Fibroblast of skin of scalp (primary cell): ENCODE data around the gene PLXNA4.
A peak's percentile ranks its signal among the peaks of the same experiment; 100 is the strongest.

ENCODE experiments used
- DNase-seq: peaks from one replicate; pipeline ENCODE4 v3.0.0-alpha.2; 2013

PLXNA4 gene

GRCh38 chr7:132226046-132226956 is 350.0 kb downstream of the PLXNA4 start:
- DNase-seq: peak; percentile 71

DNA sequence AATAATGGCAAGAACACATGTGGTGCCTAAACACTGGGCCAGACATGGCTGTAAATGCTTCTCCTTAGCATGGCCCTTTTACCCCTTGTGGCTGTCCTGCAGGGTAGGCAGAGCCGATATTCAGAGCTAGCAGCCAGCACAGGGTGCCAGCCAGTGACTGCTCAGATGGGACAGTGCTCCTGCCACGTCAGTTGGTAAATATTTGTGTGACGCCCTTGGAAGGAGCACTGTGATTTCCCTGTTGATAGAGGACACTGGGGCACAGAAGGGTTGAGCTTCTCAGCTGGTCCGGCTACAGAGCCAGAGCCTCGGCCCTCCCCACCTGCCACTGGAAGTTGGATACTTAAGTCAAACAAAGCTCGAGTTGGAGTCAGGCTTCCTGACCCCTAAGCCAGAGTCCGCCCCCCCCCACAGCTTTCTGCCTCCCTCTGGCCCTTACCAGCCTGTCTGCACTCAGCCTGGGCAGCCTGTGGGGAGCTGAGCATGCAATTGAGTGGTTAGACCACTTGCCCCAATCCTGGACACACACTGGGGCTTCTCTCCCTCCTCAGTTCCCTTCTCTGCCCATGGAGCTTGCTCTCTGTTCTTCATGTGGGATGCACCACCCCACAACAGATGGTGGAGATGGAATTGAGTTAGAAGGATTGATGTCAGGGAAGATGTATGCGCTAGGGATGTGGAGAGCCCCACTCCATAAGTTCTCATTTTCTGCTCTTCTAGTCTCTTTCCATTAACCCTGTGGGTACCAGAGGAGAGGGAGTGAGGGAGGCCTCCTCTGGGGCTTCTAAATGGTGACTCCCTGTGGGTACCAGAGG is 350.8 kb downstream of the PLXNA4 start:
- no peak for DNase-seq

DNA sequence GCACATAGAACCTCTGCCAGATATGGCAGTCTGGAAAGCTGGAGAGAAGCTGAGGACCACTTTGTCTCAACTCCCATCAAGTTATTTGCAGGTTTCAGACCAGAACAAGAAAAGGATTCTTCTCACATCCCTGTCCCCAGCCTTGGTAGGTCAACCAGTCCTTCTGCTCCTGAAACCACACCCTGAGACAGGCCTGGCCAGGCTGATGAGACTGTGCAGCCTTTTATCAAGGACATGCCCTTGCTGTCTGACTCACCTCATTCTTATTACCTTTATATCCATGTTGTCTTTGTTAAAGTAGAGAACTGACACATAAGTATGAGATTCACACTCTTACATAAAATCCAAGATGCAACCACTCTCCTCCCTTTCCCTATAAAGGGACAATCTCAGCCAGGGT is 354.9 kb downstream of the PLXNA4 start:
- no peak for DNase-seq

- no peak for DNase-seq
Observed at GRCh38 chr7:132220060-132220459, 356.2 kb downstream of the PLXNA4 start.

GRCh38 chr7:132218876-132219275 is 357.4 kb downstream of the PLXNA4 start:
- no peak for DNase-seq

DNA sequence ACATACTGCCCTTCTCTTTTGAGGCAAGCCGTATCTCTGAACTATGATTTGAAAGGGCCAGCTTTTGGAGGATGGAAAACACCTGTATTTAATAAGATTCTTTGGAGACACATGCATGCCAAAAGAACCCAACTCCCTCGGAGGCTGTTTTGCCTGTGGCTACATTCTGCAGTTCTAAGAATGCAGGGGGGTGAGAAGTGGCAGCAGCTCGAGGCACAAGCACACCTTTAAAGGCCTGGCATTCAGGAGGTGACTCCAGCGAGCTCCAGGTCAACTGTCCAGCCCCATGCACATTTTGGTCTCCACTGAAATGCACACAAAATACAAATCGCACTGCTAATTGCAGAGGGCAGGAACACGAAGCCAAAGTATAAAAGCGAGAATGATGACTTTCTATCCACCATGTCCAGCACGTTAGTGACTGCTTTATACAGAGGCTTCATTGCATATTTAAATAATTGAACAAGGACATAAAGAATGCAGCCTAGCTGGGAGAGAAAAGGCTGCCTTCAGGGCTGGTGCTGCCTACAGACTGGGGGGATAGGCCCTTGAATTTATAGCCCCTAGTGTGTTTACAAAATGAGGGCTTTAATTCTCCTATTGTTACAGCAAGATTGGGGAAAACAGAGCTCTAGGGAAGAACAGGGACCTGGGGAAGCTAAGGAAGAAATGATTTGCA is 359.3 kb downstream of the PLXNA4 start:
- no peak for DNase-seq

DNA sequence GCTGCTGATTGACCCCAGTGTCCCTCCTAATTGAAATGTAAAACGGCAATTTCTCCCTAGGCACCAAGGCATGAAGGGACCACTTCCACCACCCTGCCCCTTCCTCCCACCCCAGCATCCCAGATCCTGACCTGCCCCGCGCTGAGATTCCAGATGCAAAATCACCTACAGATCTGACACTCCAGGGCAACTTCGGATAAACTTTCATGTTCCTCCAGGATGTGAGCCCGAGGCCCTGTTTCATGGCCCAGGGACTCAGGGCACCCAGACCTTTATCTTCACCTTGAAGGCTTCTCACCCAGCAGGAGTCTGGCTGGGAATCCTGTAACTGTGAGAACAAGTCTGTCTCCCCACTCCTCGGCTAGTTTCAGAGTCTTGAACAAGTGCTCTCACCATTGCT is 361.8 kb downstream of the PLXNA4 start:
- no peak for DNase-seq

- peak; percentile 11 for DNase-seq
Observed at GRCh38 chr7:132213583-132213982, 362.7 kb downstream of the PLXNA4 start.

- no peak for DNase-seq
Observed at GRCh38 chr7:132211971-132212370, 364.3 kb downstream of the PLXNA4 start.

GRCh38 chr7:132210821-132211220 is 365.4 kb downstream of the PLXNA4 start:
- DNase-seq: no peak

DNA sequence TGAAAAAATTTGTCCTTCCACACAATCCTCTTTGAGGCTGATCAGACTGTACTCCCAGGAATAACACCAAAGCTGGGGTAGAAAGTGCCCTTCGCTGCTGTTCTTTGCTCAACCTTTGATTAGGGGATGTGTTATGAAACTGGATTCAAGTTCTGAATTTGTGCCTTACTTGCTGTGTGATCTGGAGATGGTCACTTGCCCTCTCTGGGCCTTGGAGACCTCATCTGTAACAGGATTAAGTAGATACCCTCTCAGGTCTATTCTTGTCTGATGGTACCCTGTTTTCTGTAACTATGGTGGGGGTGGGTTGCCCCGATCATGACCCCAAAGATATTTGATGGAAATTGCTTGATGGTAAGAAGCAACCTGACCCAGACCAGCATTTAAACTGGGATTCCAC is 368.5 kb downstream of the PLXNA4 start:
- no peak for DNase-seq

DNA sequence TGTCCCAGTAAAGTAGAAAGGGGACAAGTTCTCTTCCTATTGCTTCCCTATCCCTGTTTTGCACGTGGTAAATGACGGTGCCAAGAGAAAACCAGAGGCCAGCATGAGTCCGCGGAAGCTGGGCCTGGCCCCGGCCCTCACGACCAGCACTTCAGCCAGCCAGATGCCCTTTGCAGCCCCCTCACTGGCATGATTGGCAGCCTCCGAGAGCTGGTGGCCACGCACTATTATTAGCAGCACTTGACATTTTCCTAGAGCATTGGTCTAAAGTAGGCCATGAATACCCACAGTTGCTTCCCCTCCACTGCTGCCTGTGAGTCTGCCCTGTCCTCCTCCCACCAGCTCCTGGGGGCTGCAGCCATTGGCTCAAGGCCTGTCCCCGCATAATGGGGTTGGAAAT is 369.1 kb downstream of the PLXNA4 start:
- no peak for DNase-seq

DNA sequence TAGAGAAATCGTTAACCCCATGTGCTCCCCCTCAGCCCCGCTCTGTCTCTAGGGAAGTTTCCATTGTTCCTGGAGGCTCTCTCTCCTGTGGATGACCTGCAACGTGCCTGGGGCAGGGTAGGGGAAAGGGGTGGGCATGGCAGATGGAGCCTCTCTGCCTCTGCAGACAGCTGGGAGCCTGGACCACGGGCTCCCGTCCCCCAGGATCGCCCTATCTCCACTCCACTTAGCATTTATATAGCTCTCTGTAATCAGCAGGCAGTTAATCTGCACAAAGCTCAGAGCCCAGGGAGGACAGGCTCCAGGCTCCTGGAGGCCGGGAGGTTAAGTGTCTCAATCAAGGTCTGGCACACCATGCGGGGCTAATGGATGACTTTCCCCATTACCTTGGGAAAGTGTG is 369.7 kb downstream of the PLXNA4 start:
- no peak for DNase-seq

DNA sequence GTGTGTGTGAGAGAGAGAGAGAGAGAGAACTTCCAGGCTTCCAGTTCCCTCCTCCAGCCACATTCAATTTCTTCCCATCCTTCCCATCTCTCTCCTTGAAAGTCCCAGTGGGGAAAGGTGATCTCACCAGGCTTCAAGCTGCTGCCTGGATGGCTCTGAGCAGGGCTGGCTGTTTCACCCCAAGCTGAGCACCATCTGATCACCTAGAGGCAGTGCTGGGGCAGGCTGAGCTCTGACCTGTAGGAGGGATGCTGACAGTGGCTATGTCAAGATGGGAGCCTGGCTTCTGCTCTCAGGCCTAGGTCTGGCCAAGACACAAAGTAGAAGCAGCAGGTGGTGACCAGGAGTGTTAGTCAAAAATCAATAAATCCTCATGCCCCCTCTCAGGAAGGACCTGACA is 370.8 kb downstream of the PLXNA4 start:
- DNase-seq: no peak

DNA sequence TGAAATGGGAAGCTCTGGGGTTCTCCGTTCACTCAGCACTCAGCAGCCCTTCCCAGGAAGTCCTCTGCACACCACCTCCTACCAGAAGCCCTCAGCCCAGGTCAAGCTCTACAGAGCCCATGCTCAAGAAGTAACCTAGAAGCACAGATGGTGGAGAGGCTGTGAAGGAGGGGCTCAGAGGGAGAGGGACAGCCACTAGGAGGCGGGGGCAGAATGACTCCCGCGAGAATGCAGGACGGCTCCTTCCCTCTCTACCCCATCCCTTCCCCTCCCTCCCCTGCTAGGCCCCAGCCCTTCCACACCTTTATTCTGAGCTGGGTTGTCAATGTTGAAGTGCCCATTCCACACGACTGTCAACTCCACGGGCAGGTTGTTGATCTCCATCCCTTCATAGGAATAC is 373.2 kb downstream of the PLXNA4 start:
- no peak for DNase-seq

GRCh38 chr7:132202541-132202940 is 373.7 kb downstream of the PLXNA4 start:
- DNase-seq: no peak

GRCh38 chr7:132200141-132200540 is 376.1 kb downstream of the PLXNA4 start:
- no peak for DNase-seq

- no peak for DNase-seq
Observed at GRCh38 chr7:132199626-132200025, 376.6 kb downstream of the PLXNA4 start.

GRCh38 chr7:132197772-132198171 is 378.5 kb downstream of the PLXNA4 start:
- no peak for DNase-seq

- DNase-seq: no peak
Observed at GRCh38 chr7:132193898-132194297, 382.4 kb downstream of the PLXNA4 start.

- DNase-seq: no peak
Observed at GRCh38 chr7:132192809-132193208, 383.5 kb downstream of the PLXNA4 start.

DNA sequence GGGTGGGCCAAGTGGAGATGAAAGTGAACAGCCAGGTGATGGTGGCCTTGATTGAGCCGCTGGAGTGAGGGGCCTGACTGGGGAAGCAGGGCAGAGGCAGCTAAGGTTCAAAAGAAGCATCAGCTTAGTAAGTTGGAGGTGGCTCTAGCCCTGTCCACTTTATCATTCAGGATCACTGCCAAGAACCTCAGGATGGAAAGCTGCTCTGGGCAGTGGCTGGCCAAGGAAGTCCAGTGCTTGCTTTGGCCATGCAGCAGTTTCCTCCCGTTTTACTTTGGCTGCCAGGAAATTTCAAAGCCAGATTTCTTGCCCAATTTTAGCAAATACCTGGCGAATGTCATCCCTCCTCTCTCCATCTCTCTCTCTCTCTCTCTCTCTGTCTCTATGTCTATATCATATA is 384.9 kb downstream of the PLXNA4 start:
- DNase-seq: no peak

- DNase-seq: no peak
Observed at GRCh38 chr7:132190683-132191082, 385.6 kb downstream of the PLXNA4 start.
